Measurements from ENCODE around the gene ABHD15. TPM values are rescaled to one million over a fixed set of nuclear protein-coding genes. Genes with fewer than 3 reads are reported as not detected.

Gene ABHD15
- total RNA-seq, 4 donors from 2014 or later = 7.2 to 11.0 (median 7.9) TPM

GRCh38 chr17:29573871-29574731 lies 7.3 kb upstream of the ABHD15 start:
- 84% methylated on average over 14 of the region's 14 CpGs for WGBS
- Histone ChIP-seq H3K36me3 (peaks cover 55% of the 10 kb centered on the region), H3K27me3 (no peaks in the 10 kb centered on the region), H3K4me3 (no peak overlapping the region), H3K27ac (no peak overlapping the region), H3K9me3 (no peaks in the 10 kb centered on the region), H3K4me1 (peaks cover 50% of the 10 kb centered on the region)
- TF ChIP-seq CTCF (IDR thresholded peaks at IDR 0.05) (no peak), POLR2AphosphoS5 (IDR thresholded peaks at IDR 0.05) (no peak), POLR2A (IDR thresholded peaks at IDR 0.05) (no peak), EP300 (IDR thresholded peaks at IDR 0.05) (no peak)
- DNase-seq (ENCODE audit: low spot score in 2 of 2) = peak in 1 of 2 donors; percentile 59

DNA sequence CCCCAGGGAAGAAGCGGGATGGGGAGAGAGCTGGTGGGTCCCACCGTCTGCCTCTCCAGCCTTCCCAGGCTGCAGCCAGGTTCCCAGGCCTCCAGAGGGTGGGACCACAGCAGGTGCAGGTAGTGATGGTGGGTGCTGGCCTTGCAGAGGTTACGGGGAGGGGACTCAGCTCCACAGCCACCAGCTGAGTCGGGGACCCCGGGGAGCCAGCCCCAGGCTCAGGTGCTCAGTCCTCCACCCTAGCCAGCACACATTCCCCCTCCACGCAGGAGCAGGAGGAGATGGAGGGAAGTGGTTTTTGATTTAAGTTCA lies 6.7 kb upstream of the ABHD15 start:
- peaks cover 50% of the 10 kb centered on the region for H3K36me3 ChIP-seq
- H3K4me1 ChIP-seq = peaks cover 54% of the 10 kb centered on the region
- no peaks in the 10 kb centered on the region for H3K9me3 ChIP-seq
- H3K4me3 ChIP-seq = no peak overlapping the region
- no peak overlapping the region for H3K27ac ChIP-seq
- WGBS = 90% methylated on average over 6 of the region's 6 CpGs
- no peak for TF ChIP-seq CTCF (IDR thresholded peaks at IDR 0.05)
- TF ChIP-seq POLR2A (IDR thresholded peaks at IDR 0.05) = no peak
- TF ChIP-seq POLR2AphosphoS5 (IDR thresholded peaks at IDR 0.05) = no peak
- TF ChIP-seq EP300 (IDR thresholded peaks at IDR 0.05) = no peak
- peak in 1 of 2 donors; percentile 67 for DNase-seq (ENCODE audit: low spot score in 2 of 2)
- H3K27me3 ChIP-seq = no peaks in the 10 kb centered on the region

DNA sequence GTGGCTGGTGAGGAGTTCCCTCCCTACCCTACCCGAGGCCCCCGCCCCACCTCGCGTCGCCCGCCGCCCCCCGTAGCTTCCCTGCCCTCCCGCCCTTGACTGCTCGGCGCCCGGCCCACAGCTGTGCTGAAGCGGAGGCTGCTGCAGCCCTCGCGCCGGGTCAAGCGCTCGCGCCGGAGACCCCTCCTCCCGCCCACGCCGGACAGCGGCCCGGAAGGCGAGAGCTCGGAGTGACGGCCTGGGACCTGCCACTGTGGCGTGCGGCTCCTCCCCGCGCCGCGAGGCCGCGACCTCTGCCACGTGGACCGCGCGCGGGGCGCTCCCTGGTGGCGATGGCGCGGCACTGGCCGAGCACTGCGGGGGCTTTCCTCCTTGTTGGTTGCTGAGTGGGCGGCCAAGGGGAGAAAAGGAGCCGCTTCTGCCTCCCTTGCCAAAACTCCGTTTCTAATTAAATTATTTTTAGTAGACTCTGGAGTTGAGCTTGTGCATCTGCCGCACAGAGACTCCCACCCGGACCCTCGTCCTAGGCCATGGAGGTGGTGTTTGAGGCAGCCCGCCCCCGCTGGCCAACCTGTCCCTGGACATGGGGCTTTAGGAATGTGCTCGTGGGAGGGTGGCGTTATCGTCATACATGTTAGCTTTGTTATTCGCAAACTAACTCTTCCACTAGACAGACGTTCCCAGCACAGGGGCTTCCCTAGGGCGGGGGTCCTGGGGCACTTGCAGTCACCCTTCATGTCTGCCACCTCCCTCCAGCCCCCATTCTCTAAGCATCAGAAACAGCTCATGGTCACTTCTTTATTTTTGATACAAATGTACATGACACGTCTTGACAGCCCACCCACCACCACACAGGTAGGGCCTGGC lies 6.1 kb upstream of the ABHD15 start:
- Histone ChIP-seq H3K4me1 (peaks cover 51% of the 10 kb centered on the region), H3K27me3 (no peaks in the 10 kb centered on the region), H3K27ac (no peak overlapping the region), H3K4me3 (peak overlapping the region; percentile 42), H3K36me3 (peaks cover 44% of the 10 kb centered on the region), H3K9me3 (no peaks in the 10 kb centered on the region)
- DNase-seq (ENCODE audit: low spot score in 2 of 2) = peak; percentile 70 to 82
- no peak for TF ChIP-seq POLR2AphosphoS5 (IDR thresholded peaks at IDR 0.05)
- TF ChIP-seq CTCF (IDR thresholded peaks at IDR 0.05) = peak; percentile 45 to 77
- WGBS = 54% methylated on average over 25 of the region's 62 CpGs

GRCh38 chr17:29571883-29572681 lies 5.2 kb upstream of the ABHD15 start:
- Histone ChIP-seq H3K9me3 (no peaks in the 10 kb centered on the region), H3K4me1 (peaks cover 52% of the 10 kb centered on the region), H3K27me3 (no peaks in the 10 kb centered on the region), H3K36me3 (peaks cover 36% of the 10 kb centered on the region), H3K4me3 (peak overlapping the region; percentile 42), H3K27ac (no peak overlapping the region)
- TF ChIP-seq EP300 (IDR thresholded peaks at IDR 0.05) (no peak), POLR2A (IDR thresholded peaks at IDR 0.05) (no peak), CTCF (IDR thresholded peaks at IDR 0.05) (no peak), POLR2AphosphoS5 (IDR thresholded peaks at IDR 0.05) (no peak)
- DNase-seq (ENCODE audit: low spot score in 2 of 2) = peak in 1 of 2 donors; percentile 68
- WGBS = 92% methylated on average over 2 of the region's 30 CpGs
